HEK293 (cell line): Measurements from ENCODE around the gene NSUN6.

ENCODE experiments used
- CTCF ChIP-seq: fragments of 450-650 bp; formaldehyde crosslinking; IDR thresholded peaks from 2 replicates; pipeline ENCODE4 v1.5.1; 2016; ENCODE audit warnings: missing biosample characterization, missing genetic modification characterization
- HOXA7 ChIP-seq: sonication (generic); formaldehyde crosslinking; IDR thresholded peaks from 2 replicates; pipeline ENCODE4 v1.8.1; 2022; ENCODE audit warnings: missing genetic modification reagents, borderline replicate concordance
- PATZ1 ChIP-seq: fragments of 450-650 bp; formaldehyde crosslinking; IDR thresholded peaks from 2 replicates; pipeline ENCODE4 v1.5.1; 2016; ENCODE audit warnings: missing biosample characterization, missing genetic modification characterization
- PRDM1 ChIP-seq: fragments of 450-650 bp; formaldehyde crosslinking; IDR thresholded peaks from 2 replicates; pipeline ENCODE4; 2016; ENCODE audit warnings: missing biosample characterization, missing genetic modification characterization
- REST ChIP-seq: fragments of 450-650 bp; formaldehyde crosslinking; IDR thresholded peaks from 2 replicates; pipeline ENCODE4 v1.5.1; 2016; ENCODE audit warnings: missing biosample characterization, missing genetic modification characterization
- ZBTB1 ChIP-seq: fragments of 450-650 bp; formaldehyde crosslinking; IDR thresholded peaks from 2 replicates; pipeline ENCODE4 v1.5.1; 2016; ENCODE audit warnings: missing biosample characterization, missing genetic modification characterization
- ZNF248 ChIP-seq: fragments of 450-650 bp; formaldehyde crosslinking; IDR thresholded peaks from 2 replicates; pipeline ENCODE4 v1.5.1; 2017; ENCODE audit warnings: missing biosample characterization, missing genetic modification characterization
- ZNF391 ChIP-seq: fragments of 450-650 bp; formaldehyde crosslinking; IDR thresholded peaks from 2 replicates; pipeline ENCODE4 v1.5.1; 2016; ENCODE audit warnings: low read depth, missing biosample characterization, missing genetic modification characterization, borderline replicate concordance
- ZNF398 ChIP-seq: fragments of 450-650 bp; formaldehyde crosslinking; IDR thresholded peaks from 2 replicates; pipeline ENCODE4 v1.5.1; 2017; ENCODE audit warnings: missing biosample characterization, missing genetic modification characterization
- ZNF423 ChIP-seq: fragments of 450-650 bp; formaldehyde crosslinking; IDR thresholded peaks from 2 replicates; pipeline ENCODE4 v1.5.1; 2016; ENCODE audit warnings: missing biosample characterization, missing genetic modification characterization
- ZNF621 ChIP-seq: fragments of 450-650 bp; formaldehyde crosslinking; IDR thresholded peaks from 2 replicates; pipeline ENCODE4 v1.5.1; 2017; ENCODE audit warnings: missing biosample characterization, missing genetic modification characterization
- ZSCAN30 ChIP-seq: fragments of 450-650 bp; IDR thresholded peaks from 2 replicates; pipeline ENCODE4 v1.5.1; 2018; ENCODE audit warnings: missing biosample characterization, mild to moderate bottlenecking, missing genetic modification characterization, moderate library complexity
- TF ChIP-seq, protein P1 (sequence below): fragments of 450-650 bp; formaldehyde crosslinking; IDR thresholded peaks from 2 replicates; pipeline ENCODE4 v1.5.1; 2016; ENCODE audit warnings: missing biosample characterization, missing genetic modification characterization, borderline replicate concordance

- TF ChIP-seq HOXA7 (CRISPR knock-in tag) (no peak), PATZ1 (tag by site-specific recombination) (no peak), ZNF248 (tag by site-specific recombination) (no peak), CTCF (tag by site-specific recombination) (no peak), PRDM1 (tag by site-specific recombination) (no peak), ZSCAN30 (tag by site-specific recombination) (no peak), ZNF621 (tag by site-specific recombination) (no peak), ZNF423 (tag by site-specific recombination) (no peak), ZNF391 (tag by site-specific recombination) (no peak), REST (no peak), ZNF398 (tag by site-specific recombination) (no peak), ZBTB1 (tag by site-specific recombination) (no peak)
- TF ChIP-seq, protein P1, sequence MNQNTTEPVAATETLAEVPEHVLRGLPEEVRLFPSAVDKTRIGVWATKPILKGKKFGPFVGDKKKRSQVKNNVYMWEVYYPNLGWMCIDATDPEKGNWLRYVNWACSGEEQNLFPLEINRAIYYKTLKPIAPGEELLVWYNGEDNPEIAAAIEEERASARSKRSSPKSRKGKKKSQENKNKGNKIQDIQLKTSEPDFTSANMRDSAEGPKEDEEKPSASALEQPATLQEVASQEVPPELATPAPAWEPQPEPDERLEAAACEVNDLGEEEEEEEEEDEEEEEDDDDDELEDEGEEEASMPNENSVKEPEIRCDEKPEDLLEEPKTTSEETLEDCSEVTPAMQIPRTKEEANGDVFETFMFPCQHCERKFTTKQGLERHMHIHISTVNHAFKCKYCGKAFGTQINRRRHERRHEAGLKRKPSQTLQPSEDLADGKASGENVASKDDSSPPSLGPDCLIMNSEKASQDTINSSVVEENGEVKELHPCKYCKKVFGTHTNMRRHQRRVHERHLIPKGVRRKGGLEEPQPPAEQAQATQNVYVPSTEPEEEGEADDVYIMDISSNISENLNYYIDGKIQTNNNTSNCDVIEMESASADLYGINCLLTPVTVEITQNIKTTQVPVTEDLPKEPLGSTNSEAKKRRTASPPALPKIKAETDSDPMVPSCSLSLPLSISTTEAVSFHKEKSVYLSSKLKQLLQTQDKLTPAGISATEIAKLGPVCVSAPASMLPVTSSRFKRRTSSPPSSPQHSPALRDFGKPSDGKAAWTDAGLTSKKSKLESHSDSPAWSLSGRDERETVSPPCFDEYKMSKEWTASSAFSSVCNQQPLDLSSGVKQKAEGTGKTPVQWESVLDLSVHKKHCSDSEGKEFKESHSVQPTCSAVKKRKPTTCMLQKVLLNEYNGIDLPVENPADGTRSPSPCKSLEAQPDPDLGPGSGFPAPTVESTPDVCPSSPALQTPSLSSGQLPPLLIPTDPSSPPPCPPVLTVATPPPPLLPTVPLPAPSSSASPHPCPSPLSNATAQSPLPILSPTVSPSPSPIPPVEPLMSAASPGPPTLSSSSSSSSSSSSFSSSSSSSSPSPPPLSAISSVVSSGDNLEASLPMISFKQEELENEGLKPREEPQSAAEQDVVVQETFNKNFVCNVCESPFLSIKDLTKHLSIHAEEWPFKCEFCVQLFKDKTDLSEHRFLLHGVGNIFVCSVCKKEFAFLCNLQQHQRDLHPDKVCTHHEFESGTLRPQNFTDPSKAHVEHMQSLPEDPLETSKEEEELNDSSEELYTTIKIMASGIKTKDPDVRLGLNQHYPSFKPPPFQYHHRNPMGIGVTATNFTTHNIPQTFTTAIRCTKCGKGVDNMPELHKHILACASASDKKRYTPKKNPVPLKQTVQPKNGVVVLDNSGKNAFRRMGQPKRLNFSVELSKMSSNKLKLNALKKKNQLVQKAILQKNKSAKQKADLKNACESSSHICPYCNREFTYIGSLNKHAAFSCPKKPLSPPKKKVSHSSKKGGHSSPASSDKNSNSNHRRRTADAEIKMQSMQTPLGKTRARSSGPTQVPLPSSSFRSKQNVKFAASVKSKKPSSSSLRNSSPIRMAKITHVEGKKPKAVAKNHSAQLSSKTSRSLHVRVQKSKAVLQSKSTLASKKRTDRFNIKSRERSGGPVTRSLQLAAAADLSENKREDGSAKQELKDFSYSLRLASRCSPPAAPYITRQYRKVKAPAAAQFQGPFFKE (tag by site-specific recombination): no peak
Observed at GRCh38 chr10:18611168-18611567, 40.2 kb downstream of the NSUN6 start.
